Esophagus muscularis mucosa (tissue), 4 donors: Measurements from ENCODE around the gene CD28. TPM values are rescaled to one million over a fixed set of nuclear protein-coding genes. Genes with fewer than 3 reads are reported as not detected.

Experiments used
- DNase-seq: peaks from one replicate; pipeline ENCODE4 v3.0.0-alpha.2; 2017; ENCODE audit errors: extremely low spot score
- H3K27ac ChIP-seq, 4 donors: fragments of 200-600 bp; sonication (generic); replicated peaks in 1 of 4; 1 replicate in 3 of 4; 2 replicates in 1 of 4; pipeline ENCODE4 v1.5.1; 2016 to 2019; ENCODE audit warnings: mild to moderate bottlenecking in 1 of 4
- H3K27me3 ChIP-seq, 4 donors: fragments of 200-600 bp; sonication (generic); one replicate each; pipeline versions ENCODE4 v1.5.1 to v1.6.0; 2016 to 2019
- H3K36me3 ChIP-seq, 4 donors: fragments of 200-600 bp; sonication (generic); one replicate each; pipeline ENCODE4 v1.5.1; 2016 to 2019
- H3K4me1 ChIP-seq, 4 donors: fragments of 200-600 bp; sonication (generic); one replicate each; pipeline ENCODE4 v1.5.1; 2016 to 2019
- H3K4me3 ChIP-seq, 4 donors: fragments of 200-600 bp; sonication (generic); 1 replicate in 2 of 4; 2 replicates in 2 of 4; pipeline ENCODE4 v1.5.1; 2016 to 2019; ENCODE audit warnings: mild to moderate bottlenecking in 4 of 4, moderate library complexity in 1 of 4
- H3K9me3 ChIP-seq, 4 donors: fragments of 200-600 bp; sonication (generic); 1 replicate in 3 of 4; 2 replicates in 1 of 4; pipeline ENCODE4 v1.5.1; 2016 to 2019
- EP300 ChIP-seq: sonication (generic); formaldehyde crosslinking; IDR thresholded peaks from one replicate; pipeline ENCODE4 v1.6.1; 2017; ENCODE audit warnings: antibody characterized with exemption
- POLR2A ChIP-seq: fragments of 450-650 bp; IDR thresholded peaks from one replicate; pipeline ENCODE4 v1.6.1; 2017; ENCODE audit warnings: antibody characterized with exemption, moderate library complexity, mild to moderate bottlenecking, low read depth
- POLR2AphosphoS5 ChIP-seq, 2 donors: sonication (generic); formaldehyde crosslinking; IDR thresholded peaks; one replicate each; pipeline ENCODE4 v1.6.1; 2017; ENCODE audit warnings: antibody characterized with exemption in 2 of 2
- WGBS: methylation state at CpG from one replicate; pipeline ENCODE4 v1.1.5; 2018; 5-methylcytosine and 5-hydroxymethylcytosine counted together
- intact Hi-C: fragments of 100-400 bp; cut with DNase I; formaldehyde crosslinking; loops from one replicate; pipeline ENCODE4 v1.15.1; 2023
- total RNA-seq, 4 donors: library from RNA; depleted of rRNA; stranded (reverse); fragments of >200 nt; gene quantifications; one replicate each; pipeline versions ENCODE4 v1.1.0 to v1.2.1, GENCODE V29; 2016
- TF ChIP-seq, protein P1 (sequence below), 3 experiments: fragments of 200-600 bp in 2 of 3; fragments of 450-650 bp in 1 of 3; sonication (generic) in 2 of 3; IDR thresholded peaks; one replicate each; pipeline ENCODE4 v1.5.1; 2017 to 2019; ENCODE audit warnings: antibody characterized with exemption in 3 of 3, mild to moderate bottlenecking in 2 of 3, moderate library complexity in 1 of 3

CD28 gene
- 1 to 10 TPM in 1 of 4 donors, under 1 TPM in 3; under 0.01 to 2.2 (median 0.28) TPM for total RNA-seq

DNA sequence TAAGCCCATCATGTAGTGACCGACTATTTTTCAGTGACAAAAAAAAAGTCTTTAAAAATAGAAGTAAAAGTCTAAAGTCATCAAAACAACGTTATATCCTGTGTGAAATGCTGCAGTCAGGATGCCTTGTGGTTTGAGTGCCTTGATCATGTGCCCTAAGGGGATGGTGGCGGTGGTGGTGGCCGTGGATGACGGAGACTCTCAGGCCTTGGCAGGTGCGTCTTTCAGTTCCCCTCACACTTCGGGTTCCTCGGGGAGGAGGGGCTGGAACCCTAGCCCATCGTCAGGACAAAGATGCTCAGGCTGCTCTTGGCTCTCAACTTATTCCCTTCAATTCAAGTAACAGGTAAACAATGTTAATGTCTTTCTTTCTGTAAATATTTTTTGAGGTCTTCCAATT, at the start of gene CD28:
CD28 (plus strand) TSS at position 237 of the 400 bp plus-strand sequence; CDS start at position 295, 58 bp downstream.
- Histone ChIP-seq H3K27ac (no peak within 1 kb of the TSS), H3K4me3 (no peak within 1 kb of the TSS), H3K9me3 (no peaks in the 10 kb centered on the region), H3K4me1 (no peaks in the 10 kb centered on the region), H3K27me3 (no peaks in the 10 kb centered on the region), H3K36me3 (no peaks in the 10 kb centered on the region)
- intact Hi-C loops, result no loop called here
- 75% methylated on average over 9 of the region's 9 CpGs for WGBS
- TF ChIP-seq POLR2AphosphoS5 (IDR thresholded peaks at IDR 0.05) (peak in 1 of 2 donors; percentile 20), EP300 (no peak), POLR2A (no peak)
- TF ChIP-seq, protein P1, sequence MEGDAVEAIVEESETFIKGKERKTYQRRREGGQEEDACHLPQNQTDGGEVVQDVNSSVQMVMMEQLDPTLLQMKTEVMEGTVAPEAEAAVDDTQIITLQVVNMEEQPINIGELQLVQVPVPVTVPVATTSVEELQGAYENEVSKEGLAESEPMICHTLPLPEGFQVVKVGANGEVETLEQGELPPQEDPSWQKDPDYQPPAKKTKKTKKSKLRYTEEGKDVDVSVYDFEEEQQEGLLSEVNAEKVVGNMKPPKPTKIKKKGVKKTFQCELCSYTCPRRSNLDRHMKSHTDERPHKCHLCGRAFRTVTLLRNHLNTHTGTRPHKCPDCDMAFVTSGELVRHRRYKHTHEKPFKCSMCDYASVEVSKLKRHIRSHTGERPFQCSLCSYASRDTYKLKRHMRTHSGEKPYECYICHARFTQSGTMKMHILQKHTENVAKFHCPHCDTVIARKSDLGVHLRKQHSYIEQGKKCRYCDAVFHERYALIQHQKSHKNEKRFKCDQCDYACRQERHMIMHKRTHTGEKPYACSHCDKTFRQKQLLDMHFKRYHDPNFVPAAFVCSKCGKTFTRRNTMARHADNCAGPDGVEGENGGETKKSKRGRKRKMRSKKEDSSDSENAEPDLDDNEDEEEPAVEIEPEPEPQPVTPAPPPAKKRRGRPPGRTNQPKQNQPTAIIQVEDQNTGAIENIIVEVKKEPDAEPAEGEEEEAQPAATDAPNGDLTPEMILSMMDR (IDR thresholded peaks at IDR 0.05), result no peak
- DNase-seq, result no peak

DNA sequence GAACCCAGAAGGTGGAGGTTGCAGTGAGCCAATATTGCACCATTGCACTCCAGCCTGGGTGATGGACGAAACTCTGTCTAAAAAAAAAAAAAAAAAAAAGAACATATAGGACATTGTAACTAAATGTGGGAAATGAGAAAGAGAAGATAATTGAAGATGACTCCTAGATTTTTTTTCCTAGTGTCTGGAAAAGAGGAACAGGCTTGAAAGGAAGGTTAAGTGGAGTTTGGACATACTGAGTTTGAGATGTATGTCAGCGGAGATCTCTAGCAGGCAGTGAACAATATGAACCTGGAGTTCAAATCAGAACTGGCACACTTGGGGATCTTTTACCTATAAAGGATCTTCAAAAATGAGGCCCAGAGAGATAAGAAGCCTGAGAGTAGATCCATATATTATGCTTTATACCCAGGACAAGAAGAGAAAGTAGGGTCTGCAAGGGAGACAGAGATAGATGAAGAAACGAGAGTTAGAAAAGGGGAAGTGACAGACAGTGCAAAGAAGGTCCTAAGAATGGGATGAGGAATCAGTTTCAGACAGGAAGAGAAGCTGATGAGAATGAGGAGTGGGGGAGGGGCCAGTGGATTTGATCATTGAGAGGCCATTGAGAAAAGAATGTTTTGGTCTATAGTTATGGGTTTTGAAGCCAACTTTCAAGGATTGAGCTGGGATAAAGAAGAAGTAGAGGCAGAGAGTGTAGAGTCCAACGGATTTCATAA, 46.9 kb upstream of the CD28 start:
- no peak for TF ChIP-seq POLR2AphosphoS5 (IDR thresholded peaks at IDR 0.05)
- DNase-seq, result no peak
- H3K36me3 ChIP-seq, result no peaks in the 10 kb centered on the region
- 85% methylated on average over 4 of the region's 4 CpGs for WGBS
- no peaks in the 10 kb centered on the region for H3K27me3 ChIP-seq
- H3K27ac ChIP-seq, result no peak overlapping the region
- no peaks in the 10 kb centered on the region for H3K4me1 ChIP-seq
- H3K4me3 ChIP-seq, result no peak overlapping the region
- H3K9me3 ChIP-seq, result no peaks in the 10 kb centered on the region
- intact Hi-C loops, result loop anchor here (10.0 kb wide), 1 partner anchor 155 kb away; no protein-coding TSS in a partner anchor

DNA sequence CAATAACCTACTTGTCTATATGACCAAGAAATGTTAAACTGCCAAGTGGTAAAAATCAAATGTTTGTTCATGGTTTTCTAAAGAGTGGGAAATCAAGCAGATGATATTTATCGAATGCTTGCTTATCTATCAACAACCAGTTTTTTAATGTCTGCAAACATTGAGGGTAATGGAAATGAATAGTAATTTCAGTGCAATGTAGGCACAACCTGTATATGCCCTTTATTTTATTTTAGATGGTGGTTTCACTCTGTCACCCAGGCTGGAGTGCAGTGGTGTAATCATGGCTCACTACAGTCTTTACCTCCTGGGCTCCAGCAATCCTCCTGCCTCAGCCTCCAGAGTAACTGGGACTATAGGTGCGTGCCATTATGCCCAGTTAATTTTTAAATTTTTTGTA, 46.0 kb upstream of the CD28 start:
- DNase-seq, result no peak
- no peak for TF ChIP-seq POLR2AphosphoS5 (IDR thresholded peaks at IDR 0.05)
- Histone ChIP-seq H3K27me3 (no peaks in the 10 kb centered on the region), H3K4me1 (no peaks in the 10 kb centered on the region), H3K4me3 (no peak overlapping the region), H3K36me3 (no peaks in the 10 kb centered on the region), H3K27ac (no peak overlapping the region), H3K9me3 (no peaks in the 10 kb centered on the region)
- 94% methylated on average over 2 of the region's 2 CpGs for WGBS
- intact Hi-C loops, result no loop called here

DNA sequence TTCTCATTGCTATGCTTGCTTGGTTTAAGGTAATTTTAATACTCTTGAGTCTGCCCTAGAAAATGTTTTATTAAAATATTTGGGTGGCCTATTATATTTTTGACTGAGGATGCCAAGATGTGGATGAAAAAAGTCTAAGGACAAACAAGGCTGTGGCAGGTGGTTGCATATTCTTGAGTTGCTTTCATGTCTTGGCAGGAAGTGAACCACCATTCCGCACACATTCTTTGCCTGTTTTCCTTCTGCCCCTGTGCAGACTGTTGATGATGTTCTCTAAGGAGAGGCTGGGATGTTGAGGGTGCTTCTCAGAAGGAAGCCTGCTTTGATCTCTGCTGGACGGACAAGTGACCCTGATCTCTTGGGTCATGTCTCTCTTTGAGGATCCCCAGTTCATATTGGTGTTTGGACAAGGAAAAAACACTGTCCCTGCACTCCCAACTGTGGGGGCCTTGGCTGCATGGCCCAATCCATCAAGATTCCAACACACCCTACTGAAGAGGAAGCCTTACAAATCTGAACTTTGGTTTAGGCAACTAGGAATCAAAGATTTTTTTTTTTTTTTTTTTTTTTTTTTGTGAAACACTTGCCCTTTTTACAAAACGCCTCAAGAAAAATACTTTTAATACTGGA, 45.0 kb upstream of the CD28 start:
- no peak overlapping the region for H3K27ac ChIP-seq
- no peaks in the 10 kb centered on the region for H3K4me1 ChIP-seq
- no peak for DNase-seq
- H3K4me3 ChIP-seq, result no peak overlapping the region
- intact Hi-C loops, result no loop called here
- no peaks in the 10 kb centered on the region for H3K27me3 ChIP-seq
- 87% methylated on average over 3 of the region's 3 CpGs for WGBS
- no peak for TF ChIP-seq POLR2A
- no peak for TF ChIP-seq POLR2AphosphoS5 (IDR thresholded peaks at IDR 0.05)
- TF ChIP-seq EP300, result no peak
- TF ChIP-seq, protein P1 (IDR thresholded peaks at IDR 0.05), result no peak
- no peaks in the 10 kb centered on the region for H3K36me3 ChIP-seq
- H3K9me3 ChIP-seq, result no peaks in the 10 kb centered on the region

- no peaks in the 10 kb centered on the region for H3K9me3 ChIP-seq
- TF ChIP-seq EP300 (no peak), POLR2AphosphoS5 (IDR thresholded peaks at IDR 0.05) (no peak), POLR2A (no peak)
- TF ChIP-seq, protein P1 (IDR thresholded peaks at IDR 0.05), result no peak
- intact Hi-C loops, result no loop called here
- DNase-seq, result no peak
- 0% methylated on average over 1 of the region's 1 CpG for WGBS
- no peaks in the 10 kb centered on the region for H3K4me1 ChIP-seq
- H3K27ac ChIP-seq, result no peak overlapping the region
- H3K4me3 ChIP-seq, result no peak overlapping the region
- no peaks in the 10 kb centered on the region for H3K27me3 ChIP-seq
- no peaks in the 10 kb centered on the region for H3K36me3 ChIP-seq
These were observed 44.0 kb upstream of the CD28 start for GRCh38 chr2:203662487-203662886.
